ENCODE measurements around the gene LCE1C. TPM values are rescaled to one million over a fixed set of nuclear protein-coding genes. Genes with fewer than 3 reads are reported as not detected.

LCE1C gene, protein sequence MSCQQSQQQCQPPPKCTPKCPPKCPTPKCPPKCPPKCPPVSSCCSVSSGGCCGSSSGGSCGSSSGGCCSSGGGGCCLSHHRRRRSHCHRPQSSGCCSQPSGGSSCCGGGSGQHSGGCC
- polyA plus RNA-seq (ENCODE audit: insufficient read length in 3 of 3) = not detected
- long read RNA-seq, donor 1 = 0 reads
- long read RNA-seq, donor 2 = 0 reads
- long read RNA-seq, donor 3 = 0 reads
- long read RNA-seq, donor 4 = 0 reads
- long read RNA-seq, donor 5 = 0 reads
- long read RNA-seq, donor 6 = 0 reads
- long read RNA-seq, donor 7, partial matches to known transcripts = 0 of 1 reads
- long read RNA-seq, donor 7, other reads (novel, unspliced or antisense) = 0 of 1 reads
- long read RNA-seq, donor 8 = 0 reads
- long read RNA-seq, donor 9 = 0 reads
- long read RNA-seq, donor 10 = 0 reads
- long read RNA-seq, donor 11 = 0 reads
- long read RNA-seq, donor 12 = 0 reads
- long read RNA-seq, donor 13 = 0 reads
- long read RNA-seq, donor 14 = 0 reads
- long read RNA-seq, donor 15 = 0 reads
- long read RNA-seq, donor 16 = 0 reads

DNA sequence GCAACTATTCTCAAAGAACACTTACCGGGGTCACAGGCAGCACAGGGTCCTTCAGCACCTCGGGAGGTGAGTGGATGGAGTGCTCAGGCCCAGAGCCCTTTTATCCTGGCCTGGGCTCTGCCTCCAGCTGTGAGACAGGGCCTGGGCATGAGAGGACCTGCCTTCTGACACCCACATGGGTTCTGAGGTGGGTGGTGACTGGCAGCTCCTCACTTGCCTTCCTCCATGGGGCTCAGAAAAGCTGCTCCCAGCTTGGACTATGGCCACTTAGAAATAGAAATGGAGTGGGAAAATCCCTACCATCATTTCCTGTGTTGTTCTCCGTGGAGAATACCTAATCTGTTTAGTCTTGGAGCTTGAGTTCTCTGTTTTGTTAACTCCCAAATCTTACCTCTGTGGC, at the start of gene LCE1C:
Gene LCE1C, minus strand, starts transcription at position 76 of the 400 bp plus-strand sequence. CDS start 1,173 bp downstream, outside the sequence.
- no peak for DNase-seq (ENCODE audit: extremely low read depth in 1 of 11, low read depth in 9 of 11, low spot score in 4 of 11)

GRCh38 chr1:152855661-152856060, 49.2 kb upstream of the LCE1C start:
- no peak for DNase-seq (ENCODE audit: extremely low read depth in 1 of 11, low read depth in 9 of 11, low spot score in 4 of 11)

- no peak for DNase-seq (ENCODE audit: extremely low read depth in 1 of 11, low read depth in 9 of 11, low spot score in 4 of 11)
Observed at GRCh38 chr1:152842556-152842955, 36.1 kb upstream of the LCE1C start, which contains the start of gene LCE6A. Gene LCE6A, plus strand, starts transcription at chr1:152842856. Its CDS starts 665 bp downstream, at chr1:152843521.

DNA sequence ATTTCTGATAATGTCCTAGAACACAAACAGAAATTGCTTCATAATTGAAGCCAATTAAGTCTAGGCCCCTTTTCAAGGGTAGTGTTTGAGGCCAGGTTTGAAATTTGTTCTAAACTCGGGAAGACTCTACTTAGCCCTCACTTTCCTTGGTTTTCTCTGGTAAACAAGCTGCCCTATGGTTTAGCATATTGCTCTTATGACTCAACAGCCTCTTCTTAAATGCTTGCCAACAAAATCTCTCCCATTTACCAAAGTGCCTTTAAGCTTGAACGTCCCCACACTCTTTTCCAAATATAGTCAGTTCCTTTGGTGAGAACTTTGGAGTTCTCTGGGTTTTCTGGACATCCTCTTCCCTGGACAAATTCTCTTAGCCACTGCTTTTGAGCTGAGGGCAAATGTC, 30.4 kb upstream of the LCE1C start:
- DNase-seq (ENCODE audit: extremely low read depth in 1 of 11, low read depth in 9 of 11, low spot score in 4 of 11) = no peak

DNA sequence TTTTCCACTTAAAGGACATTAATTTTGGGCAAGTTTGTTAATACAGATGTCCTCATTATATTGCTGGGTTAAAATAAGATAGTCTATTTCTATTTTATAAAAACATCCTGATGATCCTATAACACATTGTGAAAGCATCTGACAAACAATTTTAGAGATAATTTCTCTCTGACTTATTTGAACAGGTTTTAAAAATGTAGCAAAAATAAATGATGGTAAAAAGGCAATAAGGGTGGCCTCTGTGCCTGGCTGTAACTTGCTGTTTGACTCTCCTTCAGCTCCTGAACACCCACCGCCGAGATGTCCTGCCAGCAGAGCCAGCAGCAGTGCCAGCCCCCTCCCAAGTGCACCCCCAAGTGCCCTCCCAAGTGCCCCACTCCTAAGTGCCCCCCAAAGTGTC, 20.7 kb upstream of the LCE1C start, which contains the start of gene LCE1A:
Gene LCE1A, plus strand, starts transcription at position 301 of the 400 bp plus-strand sequence. Its CDS starts 0 bp downstream, at position 301.
- DNase-seq (ENCODE audit: extremely low read depth in 1 of 11, low read depth in 9 of 11, low spot score in 4 of 11) = no peak

DNA sequence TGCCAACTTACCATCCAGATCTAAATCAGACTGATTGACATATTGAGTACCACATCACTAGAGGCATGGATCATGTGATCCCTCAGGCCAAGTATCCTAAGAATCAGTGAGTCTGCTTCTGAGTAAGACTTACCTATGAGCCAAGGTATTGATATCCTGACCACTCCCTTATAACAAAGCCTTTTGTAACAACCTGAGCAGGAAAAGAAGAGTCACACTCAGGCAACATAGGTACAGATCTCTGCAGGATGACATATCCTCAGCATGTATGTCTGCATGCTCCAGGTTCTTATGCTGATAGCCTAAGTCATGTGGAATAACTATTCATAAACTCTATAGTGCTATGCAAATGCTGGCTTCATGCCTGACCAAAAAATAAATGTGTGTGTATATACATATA, 18.5 kb upstream of the LCE1C start:
- no peak for DNase-seq (ENCODE audit: extremely low read depth in 1 of 11, low read depth in 9 of 11, low spot score in 4 of 11)

DNA sequence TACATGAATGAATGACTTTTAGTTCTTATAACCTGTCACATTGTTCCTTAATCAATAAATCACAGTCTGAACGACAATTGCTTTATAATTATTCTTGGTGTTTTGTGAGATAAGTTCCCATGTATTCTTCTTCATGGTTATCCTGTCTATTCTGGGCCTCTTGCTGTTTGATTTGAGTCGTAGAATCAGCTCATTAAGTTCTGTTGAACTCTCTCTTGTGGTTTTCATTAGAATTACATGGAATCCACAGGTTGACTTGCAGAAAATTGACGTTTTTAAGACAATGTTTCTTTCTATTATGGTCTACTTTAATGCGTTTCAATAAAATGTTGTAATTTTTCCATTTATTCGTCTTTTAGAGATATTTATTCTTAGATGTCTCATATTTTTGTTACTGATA, 16.8 kb upstream of the LCE1C start:
- DNase-seq (ENCODE audit: extremely low read depth in 1 of 11, low read depth in 9 of 11, low spot score in 4 of 11) = no peak

DNA sequence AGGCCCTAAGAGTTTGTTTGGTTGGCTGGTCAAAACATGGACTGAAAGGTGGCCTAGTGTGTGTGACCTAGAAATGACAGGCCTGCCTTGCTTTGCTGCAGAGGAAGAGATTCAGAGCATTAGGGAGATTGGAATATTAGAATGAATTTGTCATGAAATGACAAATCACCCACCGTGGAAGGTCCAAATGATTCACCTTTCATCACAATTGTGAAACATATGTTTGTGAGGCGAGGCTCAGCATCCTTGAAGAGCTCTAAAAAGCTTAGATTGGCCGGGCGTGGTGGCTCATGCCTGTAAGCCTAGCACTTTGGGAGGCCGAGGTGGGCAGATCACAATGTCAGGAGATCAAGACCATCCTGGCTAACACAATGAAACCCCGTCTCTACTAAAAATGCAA, 10.9 kb upstream of the LCE1C start:
- no peak for DNase-seq (ENCODE audit: extremely low read depth in 1 of 11, low read depth in 9 of 11, low spot score in 4 of 11)

GRCh38 chr1:152811671-152812070, 5.2 kb upstream of the LCE1C start, which contains the start of gene LCE1B:
Gene LCE1B, plus strand, starts transcription at chr1:152811971. Its CDS starts 476 bp downstream, at chr1:152812447.
- DNase-seq (ENCODE audit: extremely low read depth in 1 of 11, low read depth in 9 of 11, low spot score in 4 of 11) = no peak

DNA sequence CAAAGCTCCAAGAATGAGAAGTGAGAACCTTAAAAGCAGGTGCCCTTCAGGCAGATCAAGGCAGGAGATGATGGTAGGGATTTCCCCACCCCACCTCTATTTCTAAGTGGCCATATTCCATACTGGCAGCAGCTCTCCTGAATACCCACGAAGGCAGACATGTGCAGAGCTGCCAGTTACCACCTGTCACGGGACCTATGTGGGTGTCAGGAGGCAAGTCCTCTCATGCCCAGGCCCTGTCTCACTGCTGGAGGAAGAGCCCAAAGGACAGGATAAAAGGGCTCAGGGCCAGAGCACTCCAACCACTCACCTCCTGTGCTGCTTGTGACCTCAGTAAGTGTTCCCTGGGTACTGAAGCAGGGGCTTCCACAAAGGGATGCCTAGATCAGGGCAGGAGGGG, 4.6 kb upstream of the LCE1C start:
- no peak for DNase-seq (ENCODE audit: extremely low read depth in 1 of 11, low read depth in 9 of 11, low spot score in 4 of 11)

DNA sequence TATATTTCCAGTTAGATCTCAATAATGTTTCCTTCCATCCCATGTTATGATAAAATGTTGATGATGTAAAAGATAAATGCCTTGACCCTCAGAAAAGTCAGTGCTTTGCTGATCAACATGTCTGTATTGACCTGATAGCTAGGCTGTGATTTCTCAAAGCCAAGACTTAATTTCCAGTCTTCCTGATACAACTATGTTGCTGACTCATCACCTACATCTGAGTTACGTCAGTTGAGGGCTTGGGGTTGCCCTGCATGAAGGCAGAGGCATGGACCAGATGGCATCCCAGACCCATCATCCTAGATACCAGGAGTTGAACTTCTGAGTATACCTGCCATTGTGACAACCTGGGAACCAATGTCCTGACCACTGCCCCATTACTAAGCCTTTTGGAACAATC, 5.1 kb downstream of the LCE1C start:
- DNase-seq (ENCODE audit: extremely low read depth in 1 of 11, low read depth in 9 of 11, low spot score in 4 of 11) = no peak

GRCh38 chr1:152796421-152796820, 10.0 kb downstream of the LCE1C start, which contains the start of gene LCE1D:
Gene LCE1D, plus strand, starts transcription at chr1:152796721. Its CDS starts 1,074 bp downstream, at chr1:152797795.
- no peak for DNase-seq (ENCODE audit: extremely low read depth in 1 of 11, low read depth in 9 of 11, low spot score in 4 of 11)

- DNase-seq (ENCODE audit: extremely low read depth in 1 of 11, low read depth in 9 of 11, low spot score in 4 of 11) = no peak
Observed at GRCh38 chr1:152795686-152796085, 10.8 kb downstream of the LCE1C start.

DNA sequence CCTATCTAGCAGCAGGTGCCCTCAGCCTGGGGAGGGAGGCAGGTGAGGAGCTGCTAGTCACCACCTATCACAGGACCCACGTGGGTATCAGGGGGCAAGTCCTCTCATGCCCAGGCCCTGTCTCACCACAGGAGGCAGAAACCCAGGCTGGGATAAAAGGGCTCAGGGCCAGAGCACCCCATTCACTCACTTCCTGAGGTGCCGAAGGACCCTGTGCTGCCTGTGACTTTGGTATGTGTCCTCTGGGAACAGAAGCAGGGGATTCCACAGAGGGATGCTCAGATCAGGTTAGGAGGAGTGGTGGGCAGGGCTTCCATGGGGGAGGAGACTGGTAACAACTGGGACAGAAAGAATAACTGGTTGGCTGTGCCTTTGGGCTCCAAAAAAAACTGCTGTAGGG, 20.4 kb downstream of the LCE1C start, which contains the start of gene LCE1E:
Gene LCE1E, plus strand, starts transcription at position 181 of the 400 bp plus-strand sequence. CDS start 1,043 bp downstream, outside the sequence.
- no peak for DNase-seq (ENCODE audit: extremely low read depth in 1 of 11, low read depth in 9 of 11, low spot score in 4 of 11)

- DNase-seq (ENCODE audit: extremely low read depth in 1 of 11, low read depth in 9 of 11, low spot score in 4 of 11) = no peak
Observed at GRCh38 chr1:152783095-152783494, 23.4 kb downstream of the LCE1C start.

- DNase-seq (ENCODE audit: extremely low read depth in 1 of 11, low read depth in 9 of 11, low spot score in 4 of 11) = no peak
Observed at GRCh38 chr1:152777510-152778137, 28.8 kb downstream of the LCE1C start.

DNA sequence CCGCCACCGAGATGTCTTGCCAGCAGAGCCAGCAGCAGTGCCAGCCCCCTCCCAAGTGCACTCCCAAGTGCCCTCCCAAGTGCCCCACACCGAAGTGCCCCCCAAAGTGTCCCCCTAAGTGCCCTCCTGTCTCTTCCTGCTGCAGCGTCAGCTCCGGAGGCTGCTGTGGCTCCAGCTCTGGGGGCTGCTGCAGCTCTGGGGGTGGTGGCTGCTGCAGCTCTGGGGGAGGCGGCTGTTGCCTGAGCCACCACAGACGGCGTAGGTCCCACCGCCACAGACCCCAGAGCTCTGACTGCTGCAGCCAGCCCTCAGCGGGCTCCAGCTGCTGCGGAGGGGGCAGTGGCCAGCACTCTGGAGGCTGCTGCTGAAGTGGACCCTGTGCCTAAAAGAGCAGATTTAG, 30.1 kb downstream of the LCE1C start:
- no peak for DNase-seq (ENCODE audit: extremely low read depth in 1 of 11, low read depth in 9 of 11, low spot score in 4 of 11)

- no peak for DNase-seq (ENCODE audit: extremely low read depth in 1 of 11, low read depth in 9 of 11, low spot score in 4 of 11)
Observed at GRCh38 chr1:152774875-152775274, 31.6 kb downstream of the LCE1C start, which contains the start of gene LCE1F. Gene LCE1F, plus strand, starts transcription at chr1:152775140. Its CDS starts 1,232 bp downstream, at chr1:152776372.

GRCh38 chr1:152770411-152770810, 36.0 kb downstream of the LCE1C start:
- DNase-seq (ENCODE audit: extremely low read depth in 1 of 11, low read depth in 9 of 11, low spot score in 4 of 11) = no peak
